Globus pallidus (tissue), 1 donor: ENCODE measurements around the gene RBFOX2.
A peak's percentile ranks its signal among the peaks of the same experiment; 100 is the strongest.
"Not testable (repeated sequence)": the region's sequence is repeated elsewhere in the genome, so short reads cannot be mapped to it uniquely, and the experiment has no call there.

Source experiments
- DNase-seq: peaks from one replicate; pipeline ENCODE4 v3.0.0-alpha.2; 2015; ENCODE audit warnings: low spot score

Gene RBFOX2

GRCh38 chr22:36008565-36008964, 20.1 kb downstream of the RBFOX2 start:
- no peak for DNase-seq

- no peak for DNase-seq
Observed at GRCh38 chr22:36008131-36008530, 20.5 kb downstream of the RBFOX2 start.

- no peak for DNase-seq
Observed at GRCh38 chr22:36003972-36004674, 24.5 kb downstream of the RBFOX2 start.

- DNase-seq = no peak
Observed at GRCh38 chr22:36002718-36003260, 25.8 kb downstream of the RBFOX2 start.

GRCh38 chr22:36002084-36002483, 26.5 kb downstream of the RBFOX2 start:
- no peak for DNase-seq

GRCh38 chr22:35998748-35999147, 29.9 kb downstream of the RBFOX2 start:
- no peak for DNase-seq

GRCh38 chr22:35997438-35997837, 31.2 kb downstream of the RBFOX2 start:
- no peak for DNase-seq

GRCh38 chr22:35996596-35996995, 32.0 kb downstream of the RBFOX2 start:
- DNase-seq = no peak

GRCh38 chr22:35995772-35996171, 32.9 kb downstream of the RBFOX2 start:
- no peak for DNase-seq

GRCh38 chr22:35995348-35995747, 33.3 kb downstream of the RBFOX2 start:
- DNase-seq = no peak

GRCh38 chr22:35993727-35994126, 34.9 kb downstream of the RBFOX2 start:
- DNase-seq = not testable (repeated sequence)

- no peak for DNase-seq
Observed at GRCh38 chr22:35993048-35993714, 35.4 kb downstream of the RBFOX2 start.

- no peak for DNase-seq
Observed at GRCh38 chr22:35991168-35991567, 37.5 kb downstream of the RBFOX2 start.

GRCh38 chr22:35988030-35988429, 40.6 kb downstream of the RBFOX2 start:
- no peak for DNase-seq

- DNase-seq = peak; percentile 7
Observed at GRCh38 chr22:35987487-35987886, 41.1 kb downstream of the RBFOX2 start.

GRCh38 chr22:35986088-35986487, 42.5 kb downstream of the RBFOX2 start:
- DNase-seq = no peak

GRCh38 chr22:35985371-35985770, 43.3 kb downstream of the RBFOX2 start:
- DNase-seq = no peak

GRCh38 chr22:35984183-35985175, 44.1 kb downstream of the RBFOX2 start:
- no peak for DNase-seq

GRCh38 chr22:35981900-35982299, 46.7 kb downstream of the RBFOX2 start:
- DNase-seq = no peak

GRCh38 chr22:35978889-35979288, 49.7 kb downstream of the RBFOX2 start:
- DNase-seq = no peak

GRCh38 chr22:35978201-35978600, 50.4 kb downstream of the RBFOX2 start:
- no peak for DNase-seq

- DNase-seq = no peak
Observed at GRCh38 chr22:35977136-35977535, 51.5 kb downstream of the RBFOX2 start.
